ENCODE results near the gene SKA2.

GRCh38 chr17:59129814-59130213 is 25.2 kb downstream of the SKA2 start:
- TF ChIP-seq MAX (IDR thresholded peaks at IDR 0.05): no peak
- TF ChIP-seq TEAD4 (IDR thresholded peaks at IDR 0.05): no peak
- TF ChIP-seq REST (IDR thresholded peaks at IDR 0.05; ENCODE audit: low read depth): no peak
- no peak for TF ChIP-seq RAD21 (IDR thresholded peaks at IDR 0.05; ENCODE audit: low read depth)
- TF ChIP-seq ZBTB7A (IDR thresholded peaks at IDR 0.05; ENCODE audit: low read depth): no peak
- TF ChIP-seq CREB1 (IDR thresholded peaks at IDR 0.05; ENCODE audit: low read depth): no peak
- TF ChIP-seq EP300 (IDR thresholded peaks at IDR 0.05; ENCODE audit: borderline replicate concordance): no peak
- TF ChIP-seq FOXM1 (IDR thresholded peaks at IDR 0.05; ENCODE audit: borderline replicate concordance, low read depth): no peak
- no peak for TF ChIP-seq CEBPB (IDR thresholded peaks at IDR 0.05)
- no peak for TF ChIP-seq TAF1 (IDR thresholded peaks at IDR 0.05; ENCODE audit: low read depth)
- TF ChIP-seq USF1 (IDR thresholded peaks at IDR 0.05): no peak
